ENCODE data around the gene CDAN1. TPM values are rescaled to one million over a fixed set of nuclear protein-coding genes. Genes with fewer than 3 reads are reported as not detected.

CDAN1 gene
- total and polyA plus RNA-seq, 2 donors from 2014 or later = 7.0 to 13.1 TPM

GRCh38 chr15:42707068-42707467, 29.9 kb downstream of the CDAN1 start:
- no peak for FAIRE-seq
- Histone ChIP-seq H3K9me3 (ENCODE audit: control insufficient read depth in 2 of 3, insufficient read depth in 1 of 3, low read length in 3 of 3) (no peaks in the 10 kb centered on the region), H3K27ac (ENCODE audit: low read depth in 2 of 2, low read length in 2 of 2) (no peak overlapping the region), H3K4me1 (ENCODE audit: control insufficient read depth in 2 of 3, insufficient read depth in 2 of 3, low read depth in 1 of 3, low read length in 3 of 3) (no peaks in the 10 kb centered on the region), H3K9ac (ENCODE audit: low read length in 3 of 3) (no peak overlapping the region), H3K4me3 (ENCODE audit: low read length in 3 of 3) (no peak overlapping the region), H3K36me3 (ENCODE audit: control insufficient read depth in 2 of 3, insufficient read depth in 3 of 3, low read length in 3 of 3) (no peaks in the 10 kb centered on the region), H3K27me3 (ENCODE audit: control insufficient read depth, insufficient read depth, low read length) (no peaks in the 10 kb centered on the region)
- intact Hi-C loops (cut with DNase I) = no loop called here
- DNase-seq = no peak
- no peak for TF ChIP-seq CTCF (IDR thresholded peaks at IDR 0.05; ENCODE audit: borderline replicate concordance, extremely low read depth, insufficient read depth)

- no peak for DNase-seq
- Histone ChIP-seq H3K9me3 (ENCODE audit: control insufficient read depth in 2 of 3, insufficient read depth in 1 of 3, low read length in 3 of 3) (peaks cover 0 to 5% (median 0%) of the 10 kb centered on the region in 3 donors), H3K36me3 (ENCODE audit: control insufficient read depth in 2 of 3, insufficient read depth in 3 of 3, low read length in 3 of 3) (no peaks in the 10 kb centered on the region), H3K4me1 (ENCODE audit: control insufficient read depth in 2 of 3, insufficient read depth in 2 of 3, low read depth in 1 of 3, low read length in 3 of 3) (no peaks in the 10 kb centered on the region), H3K27ac (ENCODE audit: low read depth in 2 of 2, low read length in 2 of 2) (no peak overlapping the region), H3K4me3 (ENCODE audit: low read length in 3 of 3) (no peak overlapping the region), H3K9ac (ENCODE audit: low read length in 3 of 3) (no peak overlapping the region), H3K27me3 (ENCODE audit: control insufficient read depth, insufficient read depth, low read length) (no peaks in the 10 kb centered on the region)
- TF ChIP-seq CTCF (IDR thresholded peaks at IDR 0.05; ENCODE audit: borderline replicate concordance, extremely low read depth, insufficient read depth) = no peak
- intact Hi-C loops (cut with DNase I) = no loop called here
- FAIRE-seq = no peak
Observed at GRCh38 chr15:42705336-42705735, 31.6 kb downstream of the CDAN1 start.

GRCh38 chr15:42704492-42704926, 32.4 kb downstream of the CDAN1 start:
- H3K4me3 ChIP-seq (ENCODE audit: low read length in 3 of 3) = no peak overlapping the region
- peaks cover 0 to 5% (median 0%) of the 10 kb centered on the region in 3 donors for H3K9me3 ChIP-seq (ENCODE audit: control insufficient read depth in 2 of 3, insufficient read depth in 1 of 3, low read length in 3 of 3)
- no peaks in the 10 kb centered on the region for H3K4me1 ChIP-seq (ENCODE audit: control insufficient read depth in 2 of 3, insufficient read depth in 2 of 3, low read depth in 1 of 3, low read length in 3 of 3)
- FAIRE-seq = no peak
- TF ChIP-seq CTCF (IDR thresholded peaks at IDR 0.05; ENCODE audit: borderline replicate concordance, extremely low read depth, insufficient read depth) = peak; percentile 91
- intact Hi-C loops (cut with DNase I) = no loop called here
- H3K27ac ChIP-seq (ENCODE audit: low read depth in 2 of 2, low read length in 2 of 2) = no peak overlapping the region
- H3K27me3 ChIP-seq (ENCODE audit: control insufficient read depth, insufficient read depth, low read length) = no peaks in the 10 kb centered on the region
- no peak overlapping the region for H3K9ac ChIP-seq (ENCODE audit: low read length in 3 of 3)
- no peaks in the 10 kb centered on the region for H3K36me3 ChIP-seq (ENCODE audit: control insufficient read depth in 2 of 3, insufficient read depth in 3 of 3, low read length in 3 of 3)
- peak in 4 of 5 donors; percentile 60 to 84 (median 78) for DNase-seq

- H3K4me3 ChIP-seq (ENCODE audit: low read length in 3 of 3) = no peak overlapping the region
- no peaks in the 10 kb centered on the region for H3K4me1 ChIP-seq (ENCODE audit: control insufficient read depth in 2 of 3, insufficient read depth in 2 of 3, low read depth in 1 of 3, low read length in 3 of 3)
- H3K27ac ChIP-seq (ENCODE audit: low read depth in 2 of 2, low read length in 2 of 2) = no peak overlapping the region
- intact Hi-C loops (cut with DNase I) = no loop called here
- H3K9ac ChIP-seq (ENCODE audit: low read length in 3 of 3) = no peak overlapping the region
- H3K27me3 ChIP-seq (ENCODE audit: control insufficient read depth, insufficient read depth, low read length) = no peaks in the 10 kb centered on the region
- H3K9me3 ChIP-seq (ENCODE audit: control insufficient read depth in 2 of 3, insufficient read depth in 1 of 3, low read length in 3 of 3) = peaks cover 0 to 5% (median 0%) of the 10 kb centered on the region in 3 donors
- no peak for TF ChIP-seq CTCF (IDR thresholded peaks at IDR 0.05; ENCODE audit: borderline replicate concordance, extremely low read depth, insufficient read depth)
- DNase-seq (no peak), FAIRE-seq (no peak)
- peaks cover 0 to 2% (median 0%) of the 10 kb centered on the region in 3 donors for H3K36me3 ChIP-seq (ENCODE audit: control insufficient read depth in 2 of 3, insufficient read depth in 3 of 3, low read length in 3 of 3)
Observed at GRCh38 chr15:42696626-42697025, 40.3 kb downstream of the CDAN1 start.
